Fibroblast of mammary gland (primary cell): ENCODE measurements around the gene SLF2.
A peak's percentile ranks its signal among the peaks of the same experiment; 100 is the strongest.

ENCODE experiments used
- DNase-seq: peaks from one replicate; pipeline ENCODE4 v3.0.0-alpha.2; 2010; ENCODE audit warnings: low read depth
- H3K4me3 ChIP-seq: 2 replicates; pipeline ENCODE4 v1.5.1; 2011; ENCODE audit warnings: low read depth, mild to moderate bottlenecking, low read length, moderate library complexity; ENCODE audit not compliant: control insufficient read depth
- CTCF ChIP-seq: conservative IDR thresholded peaks from 2 replicates; pipeline ENCODE4 v1.5.1; 2011; ENCODE audit warnings: low read depth, low read length, inconsistent platforms; ENCODE audit not compliant: control insufficient read depth, insufficient read depth

Gene SLF2

DNA sequence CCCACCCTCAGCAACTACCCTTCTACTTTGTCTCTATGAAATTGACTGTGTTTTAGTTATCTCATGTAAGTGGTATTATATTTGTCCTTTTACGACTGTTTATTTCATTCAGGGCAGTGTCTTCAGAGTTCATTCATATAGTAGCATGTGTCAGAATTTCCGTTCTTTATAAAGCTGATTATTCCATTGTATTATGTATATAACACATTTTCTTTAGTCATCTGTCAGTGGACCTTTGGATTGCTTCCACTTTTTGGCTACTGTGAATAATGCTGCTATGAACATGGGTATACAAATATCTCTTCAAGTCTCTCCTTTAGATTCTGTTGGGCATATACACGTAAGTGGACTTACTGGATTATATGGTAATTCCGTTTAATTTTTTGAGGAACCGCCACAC lies 14.5 kb downstream of the SLF2 start:
- H3K4me3 ChIP-seq: no peak overlapping the region
- DNase-seq: no peak
- no peak for TF ChIP-seq CTCF

- no peak overlapping the region for H3K4me3 ChIP-seq
- DNase-seq: no peak
- TF ChIP-seq CTCF: no peak
These were observed 15.3 kb downstream of the SLF2 start for GRCh38 chr10:100928039-100928438.

GRCh38 chr10:100930368-100930767 lies 17.6 kb downstream of the SLF2 start:
- no peak for DNase-seq
- no peak for TF ChIP-seq CTCF
- H3K4me3 ChIP-seq: no peak overlapping the region

DNA sequence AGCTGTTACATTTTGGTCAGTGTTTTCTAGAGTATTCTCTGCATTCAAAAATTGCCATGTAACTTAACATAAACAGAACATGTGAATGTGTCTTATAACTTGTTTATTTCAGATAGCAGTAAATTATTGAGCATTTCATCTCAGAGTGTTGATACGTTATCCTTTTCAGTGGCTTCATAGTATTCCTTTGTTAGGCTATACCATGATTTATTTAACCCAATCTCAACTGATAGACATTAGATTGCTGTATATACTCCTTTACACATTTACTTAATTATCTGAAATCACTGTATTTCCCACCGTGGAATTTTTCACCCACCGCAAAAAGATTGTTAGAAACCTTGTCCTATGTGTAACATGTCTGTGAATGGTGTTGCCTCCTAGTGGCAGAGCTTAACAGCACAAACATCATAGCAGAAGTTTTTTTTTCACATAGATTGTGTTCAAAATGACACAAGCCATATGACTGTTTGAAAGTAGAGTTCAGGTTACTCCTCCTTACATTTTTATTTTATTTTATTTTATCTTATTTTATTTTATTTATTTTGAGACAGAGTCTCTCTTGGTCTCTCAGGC lies 21.4 kb downstream of the SLF2 start:
- peak; percentile 21 for DNase-seq
- TF ChIP-seq CTCF: peak; percentile 59
- no peak overlapping the region for H3K4me3 ChIP-seq

DNA sequence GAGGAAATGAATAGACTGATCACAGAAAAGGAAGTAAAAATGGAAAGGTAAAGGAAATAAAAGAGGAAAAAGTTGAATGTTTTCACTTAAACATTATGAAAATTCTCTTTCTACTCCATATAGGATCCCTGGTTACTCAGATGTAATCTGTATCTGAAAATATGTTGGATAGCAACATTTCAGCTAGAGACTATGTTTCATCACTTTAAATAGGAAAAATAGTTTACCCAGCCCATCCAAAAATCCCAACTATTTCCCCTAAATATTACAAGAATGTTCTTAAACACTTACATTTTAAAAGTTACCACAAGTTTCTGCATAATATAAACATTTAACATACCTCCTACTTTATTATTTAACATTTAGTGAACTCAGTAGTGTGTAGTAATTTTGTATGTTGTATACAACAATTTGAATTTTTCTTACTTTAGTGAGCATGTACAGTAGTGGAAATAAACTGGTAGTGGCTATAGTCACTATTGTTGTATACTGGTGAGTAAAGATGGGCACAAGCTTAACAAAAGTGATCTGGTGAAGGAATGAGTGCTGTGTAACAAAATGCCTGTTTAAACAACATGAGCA lies 27.1 kb downstream of the SLF2 start:
- no peak overlapping the region for H3K4me3 ChIP-seq
- no peak for TF ChIP-seq CTCF
- DNase-seq: no peak

DNA sequence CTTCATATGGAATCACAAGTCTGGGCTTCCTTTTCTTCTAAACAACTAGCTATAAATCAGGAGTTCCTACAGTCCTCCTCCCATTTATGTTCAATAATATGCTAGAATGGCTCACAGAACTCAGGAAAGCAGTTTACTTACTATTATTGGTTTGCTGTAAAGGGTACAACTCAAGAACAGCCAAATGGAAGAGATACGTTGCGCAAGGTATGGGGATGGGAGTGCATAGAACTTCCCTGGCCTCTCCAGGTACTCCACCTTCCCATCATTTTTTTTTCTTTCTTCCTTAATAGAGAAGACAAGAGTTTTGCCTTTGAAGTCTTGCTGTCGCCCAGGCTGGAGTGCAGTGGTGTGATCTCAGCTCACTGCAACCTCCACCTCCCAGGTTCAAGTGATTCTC lies 29.5 kb downstream of the SLF2 start:
- no peak overlapping the region for H3K4me3 ChIP-seq
- TF ChIP-seq CTCF: no peak
- no peak for DNase-seq

DNA sequence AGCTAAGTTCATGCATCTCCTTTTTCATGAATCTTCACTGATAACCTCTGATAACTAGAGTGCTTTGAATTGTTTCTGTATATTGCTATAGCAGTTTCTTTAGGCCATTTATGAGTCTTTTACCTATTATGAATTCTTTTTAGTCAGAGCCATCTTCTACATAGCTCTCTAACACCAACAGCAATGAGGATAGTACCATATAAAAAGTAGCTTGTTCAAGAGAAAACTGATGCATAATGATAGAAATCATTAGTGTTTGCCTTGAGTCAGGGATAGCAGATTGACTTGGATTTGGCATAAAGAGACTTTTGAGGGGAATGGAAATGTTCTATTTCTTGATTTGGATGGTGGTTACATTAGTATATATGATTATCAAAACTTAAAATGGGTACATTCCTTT lies 30.7 kb downstream of the SLF2 start:
- no peak for DNase-seq
- TF ChIP-seq CTCF: no peak

More for the DNA sequence above, 30.7 kb downstream of the SLF2 start:
- no peak overlapping the region for H3K4me3 ChIP-seq
